ENCODE data around the gene ARHGAP44.
A peak's percentile ranks its signal among the peaks of the same experiment; 100 is the strongest.

Gene ARHGAP44

DNA sequence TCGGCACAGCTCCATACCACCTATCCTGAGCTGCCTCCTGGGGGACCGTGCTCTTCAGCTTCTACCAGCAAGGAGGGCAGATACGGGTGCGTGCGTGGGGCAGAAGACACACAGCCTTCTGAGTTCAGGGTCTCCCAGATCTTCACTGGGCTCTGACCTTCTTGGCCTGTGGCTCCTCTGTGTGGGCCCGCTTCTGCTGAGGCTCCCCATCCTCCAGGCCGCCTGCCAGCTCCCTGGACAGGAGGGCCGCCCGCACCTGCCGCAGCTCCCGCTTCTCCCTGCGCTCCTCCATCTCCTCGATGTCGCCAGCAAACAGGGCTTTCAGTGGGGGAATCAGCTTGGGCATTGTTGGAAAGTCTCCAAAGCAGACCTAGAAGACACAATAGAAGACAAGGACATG, 203.4 kb downstream of the ARHGAP44 start:
- no peaks in the 10 kb centered on the region for H3K9me3 Mint-ChIP-seq
- H3K27me3 Mint-ChIP-seq = no peaks in the 10 kb centered on the region
- H3K27ac Mint-ChIP-seq = no peak overlapping the region
- ATAC-seq (ENCODE audit: low read depth) (no peak), DNase-seq (ENCODE audit: low spot score in 2 of 2) (no peak)
- H3K4me3 Mint-ChIP-seq = no peak overlapping the region
- H3K4me1 Mint-ChIP-seq = peaks cover 7% of the 10 kb centered on the region
- peaks cover 30% of the 10 kb centered on the region for H3K36me3 Mint-ChIP-seq

DNA sequence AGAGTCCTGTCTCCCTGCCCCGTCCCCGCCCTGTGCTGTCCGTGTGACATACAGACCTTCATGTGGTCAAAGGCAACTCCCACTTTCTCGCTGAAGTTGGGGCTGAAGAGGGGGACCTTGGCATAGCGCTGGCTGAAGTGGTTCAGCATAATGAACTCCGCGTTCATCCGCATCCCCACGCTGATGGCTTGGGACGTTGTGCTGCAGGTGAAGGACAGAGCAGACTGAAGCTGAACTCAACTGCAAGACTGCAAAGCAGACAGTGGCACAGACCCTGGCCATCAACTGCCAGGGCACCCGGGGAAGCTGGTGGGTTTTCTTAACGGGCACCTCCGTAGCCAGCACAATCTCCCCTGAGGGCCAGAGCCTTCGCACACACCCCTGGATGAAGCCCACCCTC, 204.3 kb downstream of the ARHGAP44 start:
- DNase-seq (ENCODE audit: low spot score in 2 of 2) (no peak), ATAC-seq (ENCODE audit: low read depth) (no peak)
- H3K27me3 Mint-ChIP-seq = no peaks in the 10 kb centered on the region
- peaks cover 2% of the 10 kb centered on the region for H3K4me1 Mint-ChIP-seq
- no peaks in the 10 kb centered on the region for H3K9me3 Mint-ChIP-seq
- H3K36me3 Mint-ChIP-seq = peaks cover 35% of the 10 kb centered on the region
- no peak overlapping the region for H3K27ac Mint-ChIP-seq
- no peak overlapping the region for H3K4me3 Mint-ChIP-seq

- no peak overlapping the region for H3K4me3 Mint-ChIP-seq
- H3K9me3 Mint-ChIP-seq = no peaks in the 10 kb centered on the region
- no peak for ATAC-seq (ENCODE audit: low read depth)
- peaks cover 35% of the 10 kb centered on the region for H3K36me3 Mint-ChIP-seq
- DNase-seq (ENCODE audit: low spot score in 2 of 2) = no peak
- no peaks in the 10 kb centered on the region for H3K27me3 Mint-ChIP-seq
- H3K4me1 Mint-ChIP-seq = no peaks in the 10 kb centered on the region
- H3K27ac Mint-ChIP-seq = no peak overlapping the region
Observed at GRCh38 chr17:12994341-12995074, 205.2 kb downstream of the ARHGAP44 start.

- no peaks in the 10 kb centered on the region for H3K9me3 Mint-ChIP-seq
- no peak overlapping the region for H3K4me3 Mint-ChIP-seq
- no peaks in the 10 kb centered on the region for H3K4me1 Mint-ChIP-seq
- ATAC-seq (ENCODE audit: low read depth) (no peak), DNase-seq (ENCODE audit: low spot score in 2 of 2) (no peak)
- no peaks in the 10 kb centered on the region for H3K27me3 Mint-ChIP-seq
- H3K36me3 Mint-ChIP-seq = peaks cover 35% of the 10 kb centered on the region
- H3K27ac Mint-ChIP-seq = no peak overlapping the region
Observed at GRCh38 chr17:12995106-12995895, 206.0 kb downstream of the ARHGAP44 start.

DNA sequence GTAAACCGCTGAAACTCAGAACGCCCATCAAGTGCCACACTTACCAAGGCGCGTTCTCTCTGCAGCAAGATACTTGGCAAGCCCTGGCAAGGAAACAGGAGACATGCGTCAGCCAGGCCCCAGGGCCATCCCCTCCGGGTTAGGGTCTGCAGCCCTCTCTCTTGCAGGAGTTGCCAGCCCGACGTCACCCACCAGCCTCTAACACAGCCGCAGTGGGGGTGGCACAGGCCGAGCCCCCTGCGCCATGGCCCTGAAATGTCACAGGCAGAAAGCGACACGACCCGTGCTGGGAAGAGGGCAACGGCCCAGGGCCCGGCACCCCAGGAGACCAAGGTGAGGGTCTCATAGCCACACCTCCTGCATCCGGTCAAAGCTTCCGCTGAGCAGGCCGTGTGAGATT, 206.6 kb downstream of the ARHGAP44 start:
- H3K27me3 Mint-ChIP-seq = no peaks in the 10 kb centered on the region
- H3K36me3 Mint-ChIP-seq = peaks cover 33% of the 10 kb centered on the region
- no peak overlapping the region for H3K4me3 Mint-ChIP-seq
- DNase-seq (ENCODE audit: low spot score in 2 of 2) (no peak), ATAC-seq (ENCODE audit: low read depth) (no peak)
- H3K27ac Mint-ChIP-seq = no peak overlapping the region
- no peaks in the 10 kb centered on the region for H3K9me3 Mint-ChIP-seq
- H3K4me1 Mint-ChIP-seq = no peaks in the 10 kb centered on the region

GRCh38 chr17:12996357-12996756, 207.1 kb downstream of the ARHGAP44 start:
- Mint-ChIP-seq H3K27me3 (no peaks in the 10 kb centered on the region), H3K36me3 (peaks cover 33% of the 10 kb centered on the region), H3K27ac (no peak overlapping the region), H3K4me3 (no peak overlapping the region), H3K4me1 (no peaks in the 10 kb centered on the region), H3K9me3 (no peaks in the 10 kb centered on the region)
- ATAC-seq (ENCODE audit: low read depth) = no peak
- DNase-seq (ENCODE audit: low spot score in 2 of 2) = no peak

DNA sequence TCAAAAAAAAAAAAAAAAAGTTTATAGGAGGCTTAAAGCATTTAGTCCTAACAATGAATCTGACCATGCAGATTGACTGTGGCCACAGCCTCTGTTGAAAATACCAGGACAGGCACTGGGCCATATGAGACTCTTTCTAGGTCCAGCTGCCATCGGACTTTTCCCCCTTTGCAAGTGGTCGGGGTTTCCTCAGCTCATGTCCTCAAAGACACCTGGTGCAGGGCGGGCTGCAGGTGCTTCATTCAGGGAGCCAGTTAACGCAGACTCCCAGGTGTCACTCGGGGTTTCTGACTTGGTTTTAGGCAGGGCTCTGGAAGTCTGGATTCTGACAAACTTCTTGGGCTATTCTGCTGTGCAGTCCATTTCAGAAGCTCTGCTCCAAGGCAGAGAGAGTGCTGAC, 207.6 kb downstream of the ARHGAP44 start:
- Mint-ChIP-seq H3K27ac (no peak overlapping the region), H3K36me3 (peaks cover 29% of the 10 kb centered on the region), H3K9me3 (no peaks in the 10 kb centered on the region), H3K4me1 (no peaks in the 10 kb centered on the region), H3K4me3 (no peak overlapping the region), H3K27me3 (no peaks in the 10 kb centered on the region)
- DNase-seq (ENCODE audit: low spot score in 2 of 2) = no peak
- no peak for ATAC-seq (ENCODE audit: low read depth)

- DNase-seq (ENCODE audit: low spot score in 2 of 2) (no peak), ATAC-seq (ENCODE audit: low read depth) (no peak)
- Mint-ChIP-seq H3K27ac (no peak overlapping the region), H3K9me3 (no peaks in the 10 kb centered on the region), H3K4me1 (no peaks in the 10 kb centered on the region), H3K27me3 (no peaks in the 10 kb centered on the region), H3K36me3 (peaks cover 24% of the 10 kb centered on the region), H3K4me3 (no peak overlapping the region)
Observed at GRCh38 chr17:12998461-12998860, 209.2 kb downstream of the ARHGAP44 start.

GRCh38 chr17:12998874-12999273, 209.6 kb downstream of the ARHGAP44 start:
- H3K27me3 Mint-ChIP-seq = no peaks in the 10 kb centered on the region

DNA sequence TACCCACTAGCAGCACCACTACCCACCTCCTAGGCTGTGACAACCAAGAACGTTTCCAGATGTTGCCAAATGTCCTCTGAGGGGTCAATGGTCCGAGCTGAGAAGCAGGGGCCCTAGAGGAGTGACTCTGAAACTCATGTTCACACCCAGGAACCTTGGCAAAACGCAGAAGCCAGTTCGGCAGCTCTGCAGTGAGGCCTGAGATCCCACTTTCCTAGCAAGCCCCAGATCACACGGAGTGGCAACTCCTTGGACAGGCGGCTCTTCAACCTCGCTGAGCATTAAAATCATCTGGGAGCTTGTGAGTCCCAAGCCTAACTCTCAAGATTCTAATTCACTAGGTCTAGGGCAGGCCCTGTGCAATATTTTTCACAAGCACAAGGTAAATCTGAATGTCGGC, 211.3 kb downstream of the ARHGAP44 start:
- H3K36me3 Mint-ChIP-seq = peaks cover 19% of the 10 kb centered on the region
- no peaks in the 10 kb centered on the region for H3K27me3 Mint-ChIP-seq
- no peak for DNase-seq (ENCODE audit: low spot score in 2 of 2)
- no peak overlapping the region for H3K27ac Mint-ChIP-seq
- H3K4me3 Mint-ChIP-seq = no peak overlapping the region
- H3K9me3 Mint-ChIP-seq = no peaks in the 10 kb centered on the region
- ATAC-seq (ENCODE audit: low read depth) = no peak
- no peaks in the 10 kb centered on the region for H3K4me1 Mint-ChIP-seq

More at GRCh38 chr17:12998874-12999273, 209.6 kb downstream of the ARHGAP44 start:
- ATAC-seq (ENCODE audit: low read depth) (no peak), DNase-seq (ENCODE audit: low spot score in 2 of 2) (no peak)
- peaks cover 25% of the 10 kb centered on the region for H3K36me3 Mint-ChIP-seq
- no peaks in the 10 kb centered on the region for H3K4me1 Mint-ChIP-seq
- H3K9me3 Mint-ChIP-seq = no peaks in the 10 kb centered on the region
- no peak overlapping the region for H3K27ac Mint-ChIP-seq
- no peak overlapping the region for H3K4me3 Mint-ChIP-seq

- Mint-ChIP-seq H3K4me3 (no peak overlapping the region), H3K4me1 (no peaks in the 10 kb centered on the region)
Observed at GRCh38 chr17:13001991-13002615, 212.8 kb downstream of the ARHGAP44 start.

GRCh38 chr17:13002761-13003453, 213.6 kb downstream of the ARHGAP44 start:
- H3K4me1 Mint-ChIP-seq = no peaks in the 10 kb centered on the region
- peaks cover 13% of the 10 kb centered on the region for H3K36me3 Mint-ChIP-seq
- peak; percentile 45 to 66 for DNase-seq (ENCODE audit: low spot score in 2 of 2)
- no peaks in the 10 kb centered on the region for H3K9me3 Mint-ChIP-seq
- no peak overlapping the region for H3K4me3 Mint-ChIP-seq
- no peaks in the 10 kb centered on the region for H3K27me3 Mint-ChIP-seq
- peak; percentile 41 for ATAC-seq (ENCODE audit: low read depth)
- H3K27ac Mint-ChIP-seq = no peak overlapping the region

More at GRCh38 chr17:13001991-13002615, 212.8 kb downstream of the ARHGAP44 start:
- Mint-ChIP-seq H3K9me3 (no peaks in the 10 kb centered on the region), H3K36me3 (peaks cover 14% of the 10 kb centered on the region), H3K27me3 (no peaks in the 10 kb centered on the region), H3K27ac (no peak overlapping the region)
- no peak for DNase-seq (ENCODE audit: low spot score in 2 of 2)
- no peak for ATAC-seq (ENCODE audit: low read depth)

DNA sequence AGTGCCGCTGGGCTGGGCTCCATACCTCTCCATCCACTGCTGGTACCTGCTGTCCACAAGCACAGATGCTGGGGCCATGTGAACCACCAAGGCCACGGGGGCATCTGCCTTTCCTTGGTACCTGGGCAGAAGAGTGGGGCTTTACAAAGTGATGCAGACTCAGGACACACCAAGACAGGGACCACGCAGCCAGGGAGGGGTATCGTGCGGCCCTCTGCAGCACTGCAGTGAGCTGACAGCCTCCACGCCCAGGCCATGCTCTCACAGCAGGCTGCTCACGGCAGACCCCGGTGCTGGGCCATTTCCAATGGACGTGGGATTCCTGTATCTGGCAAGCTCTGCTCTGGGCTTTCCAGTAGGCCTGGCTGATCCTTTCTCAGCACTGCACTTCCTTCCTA, 214.2 kb downstream of the ARHGAP44 start:
- Mint-ChIP-seq H3K27ac (no peak overlapping the region), H3K4me1 (no peaks in the 10 kb centered on the region), H3K36me3 (peaks cover 12% of the 10 kb centered on the region), H3K9me3 (no peaks in the 10 kb centered on the region), H3K27me3 (no peaks in the 10 kb centered on the region), H3K4me3 (no peak overlapping the region)
- no peak for DNase-seq (ENCODE audit: low spot score in 2 of 2)
- ATAC-seq (ENCODE audit: low read depth) = peak; percentile 19

DNA sequence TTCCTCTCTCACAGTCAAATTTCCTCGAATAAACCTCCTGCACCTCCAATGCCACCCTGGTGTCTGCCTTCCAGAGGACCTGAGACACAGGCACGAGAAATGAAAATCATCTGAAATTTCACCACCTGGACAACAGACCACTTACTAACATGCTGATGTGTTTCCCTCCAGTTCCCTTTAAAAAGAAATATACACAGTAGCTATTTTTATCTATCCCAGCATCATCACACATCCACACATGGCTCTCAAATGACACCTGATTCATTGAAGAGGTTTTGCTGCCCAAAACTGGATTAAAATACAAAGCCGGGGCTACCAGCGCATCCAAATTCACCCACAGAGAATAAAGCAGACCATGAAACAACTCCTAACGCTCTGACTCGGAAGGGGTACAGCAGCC, 214.6 kb downstream of the ARHGAP44 start:
- Mint-ChIP-seq H3K27me3 (no peaks in the 10 kb centered on the region), H3K9me3 (no peaks in the 10 kb centered on the region), H3K36me3 (peaks cover 15% of the 10 kb centered on the region), H3K4me1 (no peaks in the 10 kb centered on the region), H3K27ac (no peak overlapping the region), H3K4me3 (no peak overlapping the region)
- DNase-seq (ENCODE audit: low spot score in 2 of 2) (no peak), ATAC-seq (ENCODE audit: low read depth) (no peak)

Data from memory B cell (primary cell).